Astrocyte (in vitro differentiated cells and primary cell): ENCODE measurements around the gene NDEL1.

Experiments
- CTCF ChIP-seq: IDR thresholded peaks from 2 replicates; pipeline ENCODE4 v1.5.1; 2011; ENCODE audit warnings: low read depth, mild to moderate bottlenecking, inconsistent platforms, low read length, moderate library complexity; ENCODE audit not compliant: insufficient read depth
- EZH2 ChIP-seq: IDR thresholded peaks from 2 replicates; pipeline ENCODE4 v1.6.1; 2012; ENCODE audit warnings: mild to moderate bottlenecking, low read length, inconsistent platforms; ENCODE audit not compliant: insufficient read depth

- TF ChIP-seq CTCF: no peak
- TF ChIP-seq EZH2: no peak
Observed at GRCh38 chr17:8392674-8393469, 42.8 kb upstream of the NDEL1 start.
